ENCODE data around the gene SIGLEC6. TPM values are rescaled to one million over a fixed set of nuclear protein-coding genes. Genes with fewer than 3 reads are reported as not detected.

SIGLEC6 gene
- total RNA-seq, 1 experiment from 2014 or later = not detected

GRCh38 chr19:51521781-51522180 lies 9.7 kb downstream of the SIGLEC6 start:
- POLR2A ChIA-PET = no interaction called here
- no peak for DNase-seq (ENCODE audit: low read depth, low spot score)
- in situ Hi-C loops (cut with HindIII; ENCODE audit: low pct_unique_long_range_greater_than_20kb, low sequenced_read_pairs) (no loop called here), intact Hi-C loops (cut with micrococcal nuclease; ENCODE audit: unreplicated experiment) (no loop called here)
- no peak overlapping the region for H3K27ac ChIP-seq (ENCODE audit: low read length)
- H3K36me3 ChIP-seq (ENCODE audit: control insufficient read depth, insufficient read depth, low read length) = no peaks in the 10 kb centered on the region
- H3K4me3 ChIP-seq (ENCODE audit: low read depth in 2 of 2, low read length in 2 of 2) = no peak overlapping the region
- no peak for ATAC-seq
- CTCF ChIA-PET = no interaction called here
- no peak for TF ChIP-seq CTCF (IDR thresholded peaks at IDR 0.05)
- no peak for TF ChIP-seq POLR2AphosphoS5 (IDR thresholded peaks at IDR 0.05; ENCODE audit: low read depth, low read length)
- no peak for TF ChIP-seq REST (IDR thresholded peaks at IDR 0.05; ENCODE audit: insufficient read depth in 1 of 2, low read depth in 2 of 2, low read length in 1 of 2)
- no peak for TF ChIP-seq TCF7L2 (IDR thresholded peaks at IDR 0.05; ENCODE audit: low read depth, low read length)
- TF ChIP-seq SIN3A (IDR thresholded peaks at IDR 0.05; ENCODE audit: borderline replicate concordance, insufficient read depth, low read depth, low read length) = no peak
- BruUV-seq (replicated peaks) = no TSS peak
- H3K4me1 ChIP-seq (ENCODE audit: control insufficient read depth, insufficient read depth, low read length) = no peaks in the 10 kb centered on the region
- no peaks in the 10 kb centered on the region for H3K9me3 ChIP-seq (ENCODE audit: control insufficient read depth, insufficient read depth, low read depth, low read length)
- H3K27me3 ChIP-seq (ENCODE audit: control insufficient read depth, insufficient read depth, low read length) = no peaks in the 10 kb centered on the region; the same call in 1 of the 2 replicates

GRCh38 chr19:51521357-51521756 lies 10.1 kb downstream of the SIGLEC6 start:
- intact Hi-C loops (cut with micrococcal nuclease; ENCODE audit: unreplicated experiment) = no loop called here
- H3K4me3 ChIP-seq (ENCODE audit: low read depth in 2 of 2, low read length in 2 of 2) = no peak overlapping the region
- H3K9me3 ChIP-seq (ENCODE audit: control insufficient read depth, insufficient read depth, low read depth, low read length) = no peaks in the 10 kb centered on the region
- TF ChIP-seq CTCF (IDR thresholded peaks at IDR 0.05) = no peak
- no peak for TF ChIP-seq REST (IDR thresholded peaks at IDR 0.05; ENCODE audit: insufficient read depth in 1 of 2, low read depth in 2 of 2, low read length in 1 of 2)
- no peaks in the 10 kb centered on the region for H3K36me3 ChIP-seq (ENCODE audit: control insufficient read depth, insufficient read depth, low read length)
- CTCF ChIA-PET = no interaction called here
- BruUV-seq (replicated peaks) = no TSS peak
- no peak overlapping the region for H3K27ac ChIP-seq (ENCODE audit: low read length)
- POLR2A ChIA-PET = no interaction called here
- H3K27me3 ChIP-seq (ENCODE audit: control insufficient read depth, insufficient read depth, low read length) = no peaks in the 10 kb centered on the region; the same call in 1 of the 2 replicates
- no peaks in the 10 kb centered on the region for H3K4me1 ChIP-seq (ENCODE audit: control insufficient read depth, insufficient read depth, low read length)
- DNase-seq (ENCODE audit: low read depth, low spot score) (no peak), ATAC-seq (no peak)
- in situ Hi-C loops (cut with HindIII; ENCODE audit: low pct_unique_long_range_greater_than_20kb, low sequenced_read_pairs) = no loop called here

Measured in Panc1 (cell line).